GM12874 (cell line): ENCODE results near the gene TMEM213.

Experiments used
- TF ChIP-seq, protein P1 (sequence below): IDR thresholded peaks from 2 replicates; pipeline ENCODE4 v1.5.1; 2011; ENCODE audit warnings: low read depth, mild to moderate bottlenecking, control low read depth, low read length, moderate library complexity; ENCODE audit not compliant: insufficient read depth

TMEM213 gene

DNA sequence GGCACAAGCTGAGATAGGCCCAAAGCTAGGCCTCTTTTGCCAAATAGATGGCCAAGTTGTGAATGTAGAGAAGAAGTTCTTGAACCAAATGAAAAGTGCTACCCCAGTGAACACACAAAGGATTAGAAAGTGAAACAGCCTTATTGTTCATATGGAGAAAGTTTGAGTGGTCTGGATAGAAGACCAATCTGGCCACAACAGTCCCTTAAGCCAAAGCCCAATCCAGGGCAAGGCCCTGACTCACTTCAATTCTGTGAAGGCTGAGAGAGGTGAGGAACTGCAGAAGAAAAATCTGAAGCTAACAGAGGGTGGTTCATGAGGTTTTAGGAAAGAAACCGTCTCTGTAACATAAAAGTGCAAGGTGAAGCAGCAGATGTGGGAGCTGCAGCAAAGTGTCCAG, 18.9 kb downstream of the TMEM213 start:
- TF ChIP-seq, protein P1, sequence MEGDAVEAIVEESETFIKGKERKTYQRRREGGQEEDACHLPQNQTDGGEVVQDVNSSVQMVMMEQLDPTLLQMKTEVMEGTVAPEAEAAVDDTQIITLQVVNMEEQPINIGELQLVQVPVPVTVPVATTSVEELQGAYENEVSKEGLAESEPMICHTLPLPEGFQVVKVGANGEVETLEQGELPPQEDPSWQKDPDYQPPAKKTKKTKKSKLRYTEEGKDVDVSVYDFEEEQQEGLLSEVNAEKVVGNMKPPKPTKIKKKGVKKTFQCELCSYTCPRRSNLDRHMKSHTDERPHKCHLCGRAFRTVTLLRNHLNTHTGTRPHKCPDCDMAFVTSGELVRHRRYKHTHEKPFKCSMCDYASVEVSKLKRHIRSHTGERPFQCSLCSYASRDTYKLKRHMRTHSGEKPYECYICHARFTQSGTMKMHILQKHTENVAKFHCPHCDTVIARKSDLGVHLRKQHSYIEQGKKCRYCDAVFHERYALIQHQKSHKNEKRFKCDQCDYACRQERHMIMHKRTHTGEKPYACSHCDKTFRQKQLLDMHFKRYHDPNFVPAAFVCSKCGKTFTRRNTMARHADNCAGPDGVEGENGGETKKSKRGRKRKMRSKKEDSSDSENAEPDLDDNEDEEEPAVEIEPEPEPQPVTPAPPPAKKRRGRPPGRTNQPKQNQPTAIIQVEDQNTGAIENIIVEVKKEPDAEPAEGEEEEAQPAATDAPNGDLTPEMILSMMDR = no peak

DNA sequence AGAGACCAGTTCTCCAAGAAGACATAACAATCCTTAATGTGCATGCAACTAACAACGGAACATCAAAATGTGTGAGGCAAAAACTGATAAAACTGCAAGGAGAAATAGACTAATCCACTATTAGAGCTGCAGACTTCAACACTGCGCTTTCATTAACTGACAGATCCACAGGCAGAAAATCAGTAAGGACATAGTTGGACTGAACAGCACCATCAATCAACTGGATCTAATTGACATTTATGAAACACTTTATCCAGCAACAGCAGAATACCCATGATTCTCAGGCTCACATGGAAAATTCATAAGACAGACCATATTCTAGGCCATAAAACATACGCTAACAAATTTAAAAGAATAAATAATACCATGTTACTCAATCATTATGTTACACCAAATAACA, 21.8 kb downstream of the TMEM213 start:
- TF ChIP-seq, protein P1 = no peak

DNA sequence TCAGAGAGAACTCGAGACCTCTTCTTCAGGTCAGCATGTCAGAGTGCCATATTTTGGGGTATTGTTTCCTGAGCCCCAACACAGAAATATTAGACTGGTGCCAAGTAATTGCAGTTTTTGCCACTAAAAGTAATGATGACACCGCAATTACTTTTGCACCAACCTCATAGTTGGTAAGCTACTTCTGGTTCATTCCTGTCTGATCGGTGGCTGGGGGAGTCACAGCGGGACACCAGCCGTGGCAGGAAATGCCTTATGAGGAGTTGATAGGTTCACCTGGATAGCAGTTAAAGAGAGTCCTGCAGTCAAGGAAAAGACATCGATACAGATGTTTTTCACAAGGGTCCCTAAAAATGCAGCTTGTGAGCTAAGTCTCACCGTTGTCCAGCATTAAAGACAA, 24.1 kb downstream of the TMEM213 start:
- TF ChIP-seq, protein P1 = no peak

GRCh38 chr7:138822867-138823535, 25.2 kb downstream of the TMEM213 start:
- TF ChIP-seq, protein P1 = no peak

DNA sequence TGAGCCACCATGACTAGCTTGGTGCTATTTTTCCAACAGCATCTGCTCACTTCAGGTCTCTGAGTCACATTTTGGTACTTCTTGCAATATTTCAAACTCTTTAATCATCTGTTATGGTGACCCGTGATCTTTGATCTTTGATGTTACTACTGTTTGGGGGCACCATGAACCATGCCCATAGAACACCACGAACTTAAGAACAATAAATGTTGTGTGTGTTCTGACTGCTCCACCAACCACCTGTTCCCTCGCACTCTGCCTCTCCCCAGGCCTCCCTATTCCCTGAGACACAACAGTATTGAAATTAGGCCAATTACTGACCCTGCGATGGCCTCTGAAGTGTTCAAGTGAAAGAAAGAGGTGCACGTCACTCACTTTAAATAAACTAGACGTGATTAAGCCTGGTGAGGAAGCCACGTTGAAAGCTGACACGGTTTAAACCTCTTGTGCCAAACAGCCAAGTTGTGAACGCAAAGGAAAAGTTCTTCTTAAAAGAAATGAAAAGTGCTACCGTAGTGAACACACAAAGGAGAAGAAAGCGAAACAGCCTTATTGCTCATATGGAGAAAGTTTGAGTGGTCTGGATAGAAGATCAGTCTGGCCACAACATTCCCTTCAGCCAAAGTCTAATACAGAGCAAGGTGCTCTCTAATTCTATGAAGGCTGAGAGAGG, 27.4 kb downstream of the TMEM213 start:
- TF ChIP-seq, protein P1 = no peak

- TF ChIP-seq, protein P1 = no peak
Observed at GRCh38 chr7:138828302-138828701, 30.5 kb downstream of the TMEM213 start.

DNA sequence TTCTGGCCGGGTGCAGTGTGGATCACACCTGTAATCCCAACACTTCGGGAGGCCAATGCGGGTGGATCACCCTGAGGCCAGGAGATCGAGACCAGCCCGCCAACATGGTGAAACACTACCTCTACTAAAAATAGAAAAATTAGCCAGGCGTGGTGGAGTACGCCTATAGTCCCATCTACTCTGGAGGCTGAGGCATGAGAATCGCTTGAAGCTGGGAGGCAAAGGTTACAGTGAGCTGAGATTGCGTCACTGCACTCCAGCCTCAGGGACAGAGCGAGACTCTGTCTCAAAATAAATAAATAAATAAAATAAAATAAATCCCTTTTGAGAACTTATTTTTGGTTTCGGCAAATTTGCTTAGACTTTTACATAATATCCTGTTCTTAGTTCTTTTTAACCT, 31.5 kb downstream of the TMEM213 start:
- TF ChIP-seq, protein P1 = no peak
